Measurements from ENCODE around the gene PDE4B.
"Not testable (repeated sequence)": the region's sequence is repeated elsewhere in the genome, so short reads cannot be mapped to it uniquely, and the experiment has no call there.

- TF ChIP-seq, protein P1, sequence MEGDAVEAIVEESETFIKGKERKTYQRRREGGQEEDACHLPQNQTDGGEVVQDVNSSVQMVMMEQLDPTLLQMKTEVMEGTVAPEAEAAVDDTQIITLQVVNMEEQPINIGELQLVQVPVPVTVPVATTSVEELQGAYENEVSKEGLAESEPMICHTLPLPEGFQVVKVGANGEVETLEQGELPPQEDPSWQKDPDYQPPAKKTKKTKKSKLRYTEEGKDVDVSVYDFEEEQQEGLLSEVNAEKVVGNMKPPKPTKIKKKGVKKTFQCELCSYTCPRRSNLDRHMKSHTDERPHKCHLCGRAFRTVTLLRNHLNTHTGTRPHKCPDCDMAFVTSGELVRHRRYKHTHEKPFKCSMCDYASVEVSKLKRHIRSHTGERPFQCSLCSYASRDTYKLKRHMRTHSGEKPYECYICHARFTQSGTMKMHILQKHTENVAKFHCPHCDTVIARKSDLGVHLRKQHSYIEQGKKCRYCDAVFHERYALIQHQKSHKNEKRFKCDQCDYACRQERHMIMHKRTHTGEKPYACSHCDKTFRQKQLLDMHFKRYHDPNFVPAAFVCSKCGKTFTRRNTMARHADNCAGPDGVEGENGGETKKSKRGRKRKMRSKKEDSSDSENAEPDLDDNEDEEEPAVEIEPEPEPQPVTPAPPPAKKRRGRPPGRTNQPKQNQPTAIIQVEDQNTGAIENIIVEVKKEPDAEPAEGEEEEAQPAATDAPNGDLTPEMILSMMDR (IDR thresholded peaks at IDR 0.05) = not testable (repeated sequence)
- not testable (repeated sequence) for TF ChIP-seq POLR2A (IDR thresholded peaks at IDR 0.05)
Measured at GRCh38 chr1:66420906-66421305, 628.2 kb downstream of the PDE4B start.
